Activated naive CD4-positive, alpha-beta T cell treated with anti-CD3 and anti-CD28 coated beads for 36 hours (primary cell): Measurements from ENCODE around the gene SFTPB. TPM values are rescaled to one million over a fixed set of nuclear protein-coding genes. Genes with fewer than 3 reads are reported as not detected.
"Not testable (repeated sequence)": the region's sequence is repeated elsewhere in the genome, so short reads cannot be mapped to it uniquely, and the experiment has no call there.

Source experiments
- CTCF ChIA-PET: fragments of 350-600 bp; sonication (Branson Sonifier 250); formaldehyde crosslinking; loops from one replicate; lab custom pipeline; 2021; ENCODE audit warnings: antibody characterized with exemption; lab: Charles Lee
- DNase-seq: peaks from one replicate; pipeline ENCODE4 v3.0.0-alpha.2; 2020
- H3K27ac Mint-ChIP-seq: one replicate; pipeline ENCODE4 v1.8.0; 2021; ENCODE audit warnings: mild to moderate bottlenecking, mixed read lengths
- H3K27me3 Mint-ChIP-seq: one replicate; pipeline ENCODE4 v1.8.0; 2021; ENCODE audit warnings: low read depth, mixed read lengths
- H3K36me3 Mint-ChIP-seq: one replicate; pipeline ENCODE4 v1.8.0; 2021; ENCODE audit warnings: low read depth, mixed read lengths
- H3K4me1 Mint-ChIP-seq: one replicate; pipeline ENCODE4 v1.8.0; 2021; ENCODE audit warnings: low read depth, mixed read lengths
- H3K4me3 Mint-ChIP-seq: one replicate; pipeline ENCODE4 v1.8.0; 2021; ENCODE audit warnings: mild to moderate bottlenecking, moderate library complexity, mixed read lengths
- H3K9me3 Mint-ChIP-seq: one replicate; pipeline ENCODE4 v1.8.0; 2021; ENCODE audit warnings: mixed read lengths
- intact Hi-C: fragments of 100-400 bp; cut with micrococcal nuclease; formaldehyde crosslinking; loops from one replicate; pipeline ENCODE4 v1.15.1; 2023
- total RNA-seq, 2 experiments: library from RNA; stranded (reverse); gene quantifications; one replicate each; pipeline ENCODE4 v1.2.3, GENCODE V29; 2021

SFTPB gene
- total RNA-seq, 2 experiments from 2014 or later: not detected

DNA sequence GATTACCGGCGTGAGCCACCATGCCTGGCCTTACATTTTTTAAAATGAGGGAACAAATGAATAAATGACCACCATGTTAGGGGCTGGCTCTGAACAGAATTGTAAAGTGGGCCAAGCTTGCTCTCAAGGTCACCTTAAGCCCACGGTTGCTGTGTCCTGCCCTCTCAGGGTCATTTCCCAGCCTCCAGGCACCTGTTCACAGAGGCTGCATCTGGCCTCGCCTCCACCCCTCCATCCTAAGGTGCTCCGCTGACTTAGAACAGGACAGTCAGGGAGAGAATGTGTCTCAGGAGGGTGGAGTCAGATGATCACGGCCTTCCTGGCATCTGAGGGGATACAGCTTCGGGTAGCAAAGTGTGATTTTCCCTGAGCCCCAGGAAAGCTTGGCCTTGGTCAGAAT, 7.3 kb downstream of the SFTPB start:
- H3K4me1 Mint-ChIP-seq: no peaks in the 10 kb centered on the region
- no peaks in the 10 kb centered on the region for H3K27me3 Mint-ChIP-seq

DNA sequence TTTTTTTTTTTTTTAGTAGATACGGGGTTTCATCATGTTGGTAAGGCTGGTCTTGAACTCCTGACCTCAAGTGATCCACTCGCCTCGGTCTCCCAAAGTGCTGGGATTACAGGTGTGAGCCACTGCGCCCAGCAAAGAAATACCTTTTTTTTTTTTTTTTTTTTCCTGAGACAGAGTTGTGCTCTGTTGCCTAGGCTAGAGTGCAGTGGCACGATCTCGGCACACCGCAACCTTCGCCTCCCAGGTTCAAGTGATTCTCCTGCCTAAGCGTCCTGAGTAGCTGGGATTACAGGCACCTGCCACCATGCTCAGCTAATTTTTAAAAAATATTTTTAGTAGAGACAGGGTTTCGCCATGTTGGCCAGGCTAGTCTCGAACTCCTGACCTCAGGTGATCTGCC, 7.7 kb downstream of the SFTPB start:
- H3K27me3 Mint-ChIP-seq, DNase-seq, intact Hi-C loops, H3K9me3 Mint-ChIP-seq, H3K36me3 Mint-ChIP-seq, H3K27ac Mint-ChIP-seq, H3K4me3 Mint-ChIP-seq, H3K4me1 Mint-ChIP-seq: not testable (repeated sequence)
- CTCF ChIA-PET: interaction anchor here (1.1 kb wide), 1 partner anchor 23 kb away, joined by 5 read pairs; no protein-coding TSS in a partner anchor

More for the DNA sequence above, 7.3 kb downstream of the SFTPB start:
- Mint-ChIP-seq H3K4me3 (no peak overlapping the region), H3K36me3 (peaks cover 8% of the 10 kb centered on the region), H3K9me3 (no peaks in the 10 kb centered on the region), H3K27ac (no peak overlapping the region)
- CTCF ChIA-PET: interaction anchor here (1.1 kb wide), 1 partner anchor 23 kb away, joined by 5 read pairs; no protein-coding TSS in a partner anchor
- DNase-seq: no peak
- intact Hi-C loops: no loop called here

DNA sequence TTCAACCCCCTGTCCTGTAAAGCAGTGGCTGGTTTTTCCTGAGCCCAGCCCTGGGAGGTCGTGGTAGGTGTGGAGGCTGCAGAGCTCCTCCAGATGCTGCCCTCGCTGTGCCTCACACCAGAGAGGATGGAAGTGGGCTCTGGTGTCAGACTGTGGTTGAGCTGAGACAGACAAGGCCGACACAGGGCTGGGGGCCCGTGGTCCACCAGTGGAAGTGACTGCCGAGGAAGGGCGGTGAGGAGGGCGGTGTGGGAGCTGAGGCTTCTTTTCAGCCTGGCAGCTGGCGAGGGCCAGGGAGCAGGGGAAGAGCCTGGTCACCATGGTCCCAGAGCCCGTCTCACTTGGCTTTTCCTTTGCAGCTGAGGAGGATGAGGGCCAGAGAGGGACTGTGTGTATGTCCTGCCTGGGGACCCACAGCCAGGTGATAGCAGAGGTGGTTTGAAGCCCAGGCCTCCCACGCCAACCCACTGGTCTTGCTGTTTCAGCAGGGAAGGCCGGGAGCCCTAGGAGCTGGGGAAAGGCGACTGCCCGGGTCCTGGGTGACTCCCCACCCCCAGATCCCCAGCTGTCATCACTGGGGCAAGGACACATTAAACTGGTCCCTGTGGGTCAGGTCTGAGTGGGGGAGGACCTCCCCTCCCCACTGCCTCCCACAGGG, 8.5 kb downstream of the SFTPB start:
- H3K27ac Mint-ChIP-seq: no peak overlapping the region
- H3K36me3 Mint-ChIP-seq: peaks cover 8% of the 10 kb centered on the region
- no peaks in the 10 kb centered on the region for H3K9me3 Mint-ChIP-seq
- DNase-seq: no peak
- no peak overlapping the region for H3K4me3 Mint-ChIP-seq
- CTCF ChIA-PET: interaction anchor here (2.1 kb wide), 1 partner anchor 48 kb away, joined by 10 read pairs; no protein-coding TSS in a partner anchor
- intact Hi-C loops: no loop called here
- H3K4me1 Mint-ChIP-seq: no peaks in the 10 kb centered on the region
- H3K27me3 Mint-ChIP-seq: no peaks in the 10 kb centered on the region

GRCh38 chr2:85657399-85657798, 10.6 kb downstream of the SFTPB start:
- H3K4me1 Mint-ChIP-seq, H3K27me3 Mint-ChIP-seq, DNase-seq, H3K27ac Mint-ChIP-seq, H3K4me3 Mint-ChIP-seq, H3K9me3 Mint-ChIP-seq, intact Hi-C loops: not testable (repeated sequence)
- CTCF ChIA-PET: interaction anchor here (0.6 to 2.2 kb wide), 3 partner anchors 20 to 275 kb away, joined by 3 to 9 read pairs (median 3); no protein-coding TSS in a partner anchor
- peaks cover 17% of the 10 kb centered on the region for H3K36me3 Mint-ChIP-seq

GRCh38 chr2:85656468-85656867, 11.5 kb downstream of the SFTPB start:
- no peak for DNase-seq
- Mint-ChIP-seq H3K36me3 (peaks cover 21% of the 10 kb centered on the region), H3K4me3 (no peak overlapping the region), H3K9me3 (no peaks in the 10 kb centered on the region), H3K4me1 (no peaks in the 10 kb centered on the region), H3K27me3 (no peaks in the 10 kb centered on the region), H3K27ac (no peak overlapping the region)
- intact Hi-C loops: no loop called here
- CTCF ChIA-PET: interaction anchor here (2.2 kb wide), 1 partner anchor 19 kb away, joined by 9 read pairs; no protein-coding TSS in a partner anchor

DNA sequence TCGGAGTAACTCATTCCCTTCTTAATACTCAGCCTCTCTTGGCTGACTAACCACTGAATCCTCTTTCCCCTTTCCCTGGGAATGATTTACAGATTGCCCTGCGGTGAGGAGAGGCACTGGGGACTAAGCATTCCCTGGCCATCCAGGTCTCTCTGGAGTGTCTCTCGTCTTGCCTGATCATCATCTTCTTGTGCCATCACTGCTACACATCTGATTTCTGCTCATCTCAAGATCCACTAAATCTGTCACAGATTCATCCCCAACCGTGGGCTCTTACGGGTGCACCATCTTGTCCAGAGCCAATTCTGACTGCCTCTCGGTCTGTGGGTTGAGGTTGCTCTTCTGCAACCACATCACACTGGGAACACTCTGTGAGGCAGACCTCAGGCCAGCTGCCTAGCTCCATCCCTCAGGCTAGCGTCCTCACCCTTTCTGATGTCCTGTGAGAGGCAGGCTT, 12.0 kb downstream of the SFTPB start:
- H3K4me3 Mint-ChIP-seq: no peak overlapping the region
- CTCF ChIA-PET: interaction anchor here (2.2 kb wide), 1 partner anchor 19 kb away, joined by 9 read pairs; no protein-coding TSS in a partner anchor
- H3K27ac Mint-ChIP-seq: no peak overlapping the region
- H3K27me3 Mint-ChIP-seq: no peaks in the 10 kb centered on the region
- H3K4me1 Mint-ChIP-seq: no peaks in the 10 kb centered on the region
- H3K9me3 Mint-ChIP-seq: no peaks in the 10 kb centered on the region
- intact Hi-C loops: no loop called here
- DNase-seq: no peak
- H3K36me3 Mint-ChIP-seq: peaks cover 24% of the 10 kb centered on the region

- peaks cover 31% of the 10 kb centered on the region for H3K36me3 Mint-ChIP-seq
- H3K27me3 Mint-ChIP-seq: no peaks in the 10 kb centered on the region
- CTCF ChIA-PET: interaction anchor here (10.1 kb wide), 1 partner anchor 17 kb away, joined by 75 read pairs; no protein-coding TSS in a partner anchor
- intact Hi-C loops: no loop called here
- no peaks in the 10 kb centered on the region for H3K4me1 Mint-ChIP-seq
- no peak for DNase-seq
- no peak overlapping the region for H3K4me3 Mint-ChIP-seq
- no peak overlapping the region for H3K27ac Mint-ChIP-seq
- H3K9me3 Mint-ChIP-seq: no peaks in the 10 kb centered on the region
Measured at GRCh38 chr2:85653996-85654395, 14.0 kb downstream of the SFTPB start.

- H3K9me3 Mint-ChIP-seq: no peaks in the 10 kb centered on the region
- intact Hi-C loops: no loop called here
- DNase-seq: no peak
- no peaks in the 10 kb centered on the region for H3K27me3 Mint-ChIP-seq
- no peak overlapping the region for H3K4me3 Mint-ChIP-seq
- CTCF ChIA-PET: interaction anchor here (0.8 to 10.1 kb wide), 3 partner anchors 15 to 27 kb away, joined by 3 to 75 read pairs (median 4); no protein-coding TSS in a partner anchor
- H3K36me3 Mint-ChIP-seq: peaks cover 40% of the 10 kb centered on the region
- H3K4me1 Mint-ChIP-seq: no peaks in the 10 kb centered on the region
- no peak overlapping the region for H3K27ac Mint-ChIP-seq
Measured at GRCh38 chr2:85652056-85652455, 15.9 kb downstream of the SFTPB start.

GRCh38 chr2:85651097-85651496, 16.9 kb downstream of the SFTPB start:
- peaks cover 47% of the 10 kb centered on the region for H3K36me3 Mint-ChIP-seq
- CTCF ChIA-PET: interaction anchor here (0.6 to 10.1 kb wide), 2 partner anchors 14 to 272 kb away, joined by 3 to 75 read pairs; no protein-coding TSS in a partner anchor
- no peaks in the 10 kb centered on the region for H3K27me3 Mint-ChIP-seq
- H3K9me3 Mint-ChIP-seq: no peaks in the 10 kb centered on the region
- no peaks in the 10 kb centered on the region for H3K4me1 Mint-ChIP-seq
- H3K27ac Mint-ChIP-seq: no peak overlapping the region
- intact Hi-C loops: no loop called here
- H3K4me3 Mint-ChIP-seq: no peak overlapping the region
- DNase-seq: no peak

- Mint-ChIP-seq H3K4me3 (no peak overlapping the region), H3K4me1 (no peaks in the 10 kb centered on the region), H3K27ac (no peak overlapping the region), H3K27me3 (no peaks in the 10 kb centered on the region), H3K9me3 (no peaks in the 10 kb centered on the region), H3K36me3 (peaks cover 51% of the 10 kb centered on the region)
- CTCF ChIA-PET: interaction anchor here (0.6 to 10.1 kb wide), 3 partner anchors 14 to 271 kb away, joined by 3 to 75 read pairs (median 4); no protein-coding TSS in a partner anchor
- no peak for DNase-seq
- intact Hi-C loops: no loop called here
Measured at GRCh38 chr2:85650456-85650855, 17.5 kb downstream of the SFTPB start.

- DNase-seq: no peak
- H3K27ac Mint-ChIP-seq: peak overlapping the region; percentile 63
- H3K27me3 Mint-ChIP-seq: no peaks in the 10 kb centered on the region
- no peak overlapping the region for H3K4me3 Mint-ChIP-seq
- intact Hi-C loops: no loop called here
- H3K9me3 Mint-ChIP-seq: no peaks in the 10 kb centered on the region
- CTCF ChIA-PET: interaction anchor here (0.6 to 10.1 kb wide), 7 partner anchors 13 to 330 kb away, joined by 3 to 75 read pairs (median 3); no protein-coding TSS in a partner anchor
- H3K36me3 Mint-ChIP-seq: peaks cover 55% of the 10 kb centered on the region
- no peaks in the 10 kb centered on the region for H3K4me1 Mint-ChIP-seq
Measured at GRCh38 chr2:85649201-85650190, 18.5 kb downstream of the SFTPB start.

DNA sequence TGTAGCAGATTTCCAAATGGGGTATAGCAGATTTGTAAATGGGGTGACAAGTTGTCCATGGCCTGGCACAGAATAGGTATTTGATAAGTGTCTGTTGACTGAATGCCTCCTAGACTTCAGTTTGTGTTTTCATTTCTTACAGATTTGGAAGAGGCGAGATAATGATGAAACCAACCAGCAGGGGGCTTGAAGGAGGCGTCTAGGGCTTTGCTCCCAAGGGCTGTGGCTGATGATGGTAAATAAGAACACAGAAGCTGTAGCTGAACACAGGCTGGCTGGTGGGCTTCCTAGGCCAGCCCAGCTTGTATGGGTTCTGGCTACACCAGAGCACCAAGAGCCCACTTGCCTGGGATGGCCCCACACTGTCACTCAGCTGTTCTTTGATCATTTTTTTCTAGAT, 19.4 kb downstream of the SFTPB start:
- no peaks in the 10 kb centered on the region for H3K4me1 Mint-ChIP-seq
- H3K9me3 Mint-ChIP-seq: no peaks in the 10 kb centered on the region
- CTCF ChIA-PET: interaction anchor here (1.0 to 10.1 kb wide), 5 partner anchors 12 to 124 kb away, joined by 3 to 75 read pairs (median 3); no protein-coding TSS in a partner anchor
- DNase-seq: no peak
- no peak overlapping the region for H3K4me3 Mint-ChIP-seq
- H3K27me3 Mint-ChIP-seq: no peaks in the 10 kb centered on the region
- intact Hi-C loops: no loop called here
- peaks cover 54% of the 10 kb centered on the region for H3K36me3 Mint-ChIP-seq
- no peak overlapping the region for H3K27ac Mint-ChIP-seq
